ENCODE data around the gene RIT2.

Gene RIT2

DNA sequence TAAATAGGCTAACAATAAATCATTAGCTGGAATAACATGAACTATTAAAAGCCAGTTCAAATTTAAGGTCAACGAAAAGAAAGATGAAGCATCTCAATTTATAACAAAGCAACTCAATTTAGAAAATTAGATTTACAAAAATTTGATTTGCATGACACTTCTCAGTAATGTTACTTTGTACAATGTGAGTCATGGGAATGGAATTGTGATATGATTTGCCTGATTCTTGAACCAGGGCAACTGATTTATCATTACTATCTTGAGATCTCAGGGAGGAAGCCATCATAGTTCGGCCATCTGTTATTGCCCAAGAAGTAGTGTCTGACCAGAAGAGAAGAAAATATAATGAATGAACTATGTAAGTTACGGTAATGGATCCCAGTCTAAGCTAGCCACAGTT, 193.1 kb downstream of the RIT2 start:
- DNase-seq, result no peak

DNA sequence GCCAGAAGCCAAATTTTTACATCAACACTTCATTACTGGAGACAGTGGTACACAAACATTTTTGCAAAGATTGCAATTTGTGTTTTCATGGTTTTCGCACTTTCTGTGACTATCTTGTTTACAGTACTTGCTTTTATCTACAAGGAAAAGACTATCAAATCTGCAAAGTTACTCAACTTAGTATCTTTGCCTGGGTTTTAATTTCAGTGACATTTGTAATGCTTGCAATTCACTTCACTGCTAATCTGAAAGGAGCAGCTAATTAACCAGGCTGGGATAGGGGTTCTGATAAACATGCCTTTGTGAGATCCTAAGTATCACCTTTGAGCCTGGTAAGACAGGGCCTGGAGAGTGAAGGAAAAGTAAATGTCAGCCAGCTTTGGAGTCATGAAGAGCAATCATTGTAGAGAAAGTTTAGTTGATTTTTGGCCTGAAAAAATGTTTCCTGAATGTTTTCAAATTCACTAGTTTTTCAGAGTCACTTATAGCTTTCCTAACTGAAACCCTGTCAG, 194.2 kb downstream of the RIT2 start:
- no peak for DNase-seq

DNA sequence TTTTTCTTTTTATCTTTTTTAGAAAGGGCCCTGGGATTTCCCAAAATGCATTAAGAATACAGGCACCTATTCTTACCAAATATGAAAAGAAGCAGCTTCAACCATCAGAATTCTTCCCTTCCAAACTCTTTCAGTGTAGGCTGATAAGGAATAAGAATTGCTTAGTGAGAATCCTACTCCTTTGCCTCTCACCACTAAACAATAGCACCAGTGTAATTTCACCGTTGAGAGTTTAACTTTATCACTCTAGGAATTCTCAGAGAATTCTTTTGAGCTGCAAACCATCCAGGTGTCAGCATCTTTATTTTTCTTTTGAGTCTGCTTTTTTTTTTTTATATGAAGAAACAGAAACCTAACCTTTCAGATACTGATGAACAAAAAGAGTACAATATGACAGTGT, 194.9 kb downstream of the RIT2 start:
- DNase-seq, result no peak

DNA sequence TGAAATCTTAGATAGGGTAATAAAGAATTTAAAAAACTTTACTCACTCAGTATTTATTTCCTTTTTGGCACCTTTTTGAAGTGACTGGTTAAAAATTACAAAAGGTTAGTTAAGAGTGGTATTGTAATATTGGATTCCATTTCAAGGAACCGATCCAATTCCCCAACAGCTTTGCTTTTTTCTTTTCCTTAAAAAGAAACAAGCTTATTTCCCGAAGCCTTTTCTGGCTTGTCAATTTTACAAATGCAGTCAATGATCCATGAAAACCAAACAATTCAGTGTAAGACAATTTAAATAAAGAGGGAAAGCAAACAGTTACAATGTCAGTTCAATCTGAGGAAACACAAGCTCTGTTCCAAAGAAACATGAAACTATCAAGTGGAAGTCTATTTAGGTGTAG, 200.2 kb downstream of the RIT2 start:
- no peak for DNase-seq

DNA sequence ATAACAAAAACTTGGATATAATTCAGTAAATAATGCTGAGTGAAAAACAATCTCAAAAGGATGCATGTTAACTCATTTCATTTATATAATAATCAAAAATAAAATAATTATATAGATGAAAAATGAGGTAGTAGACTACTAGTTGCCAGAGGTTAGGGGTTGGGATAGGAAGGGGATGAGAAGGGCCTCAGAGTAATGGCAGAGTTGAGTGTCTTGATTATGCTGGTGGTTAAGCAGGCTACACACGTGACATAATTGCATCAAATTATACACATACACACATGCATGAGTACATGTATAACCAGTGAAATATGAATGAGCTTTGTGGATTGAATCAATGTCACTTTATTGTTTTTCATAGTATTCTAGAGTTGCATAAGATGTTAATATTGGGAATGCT, 201.0 kb downstream of the RIT2 start:
- no peak for DNase-seq

DNA sequence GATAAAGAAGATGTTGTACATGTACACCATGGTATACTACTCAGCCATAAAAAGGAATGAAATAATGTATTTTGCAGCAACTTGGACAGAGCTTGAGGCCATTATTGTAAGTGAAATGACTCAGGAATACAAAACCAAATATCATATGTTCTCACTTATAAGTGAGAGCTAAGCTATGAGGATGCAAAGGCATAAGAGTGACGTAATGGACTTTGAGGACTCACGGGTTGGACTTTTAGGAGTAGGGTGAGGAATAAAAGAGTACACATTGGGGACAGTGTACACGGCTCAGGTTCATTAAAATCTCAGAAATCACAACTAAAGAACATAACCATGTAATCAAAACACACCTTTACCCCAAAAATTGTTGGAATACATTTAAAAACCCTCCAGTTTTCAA, 206.4 kb downstream of the RIT2 start:
- DNase-seq, result no peak

DNA sequence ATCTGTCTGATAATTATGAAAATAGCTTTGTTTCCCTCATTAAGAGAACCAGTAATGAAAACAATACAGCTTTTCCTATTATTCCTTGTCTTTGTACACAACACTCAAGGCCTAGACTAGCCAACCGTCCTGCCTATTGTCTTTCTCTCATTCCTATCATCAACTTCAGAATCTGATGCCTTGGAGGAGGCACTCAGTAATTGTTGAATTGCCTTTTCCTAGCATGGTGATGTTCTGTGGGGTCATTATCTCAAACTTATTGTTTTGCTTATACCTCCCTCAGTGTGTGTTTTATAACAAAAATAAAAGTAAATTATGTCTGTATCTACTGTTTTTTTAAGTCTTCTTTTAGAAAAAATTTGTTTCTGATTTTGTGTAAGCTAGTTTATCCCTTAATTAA, 208.7 kb downstream of the RIT2 start:
- DNase-seq, result no peak

DNA sequence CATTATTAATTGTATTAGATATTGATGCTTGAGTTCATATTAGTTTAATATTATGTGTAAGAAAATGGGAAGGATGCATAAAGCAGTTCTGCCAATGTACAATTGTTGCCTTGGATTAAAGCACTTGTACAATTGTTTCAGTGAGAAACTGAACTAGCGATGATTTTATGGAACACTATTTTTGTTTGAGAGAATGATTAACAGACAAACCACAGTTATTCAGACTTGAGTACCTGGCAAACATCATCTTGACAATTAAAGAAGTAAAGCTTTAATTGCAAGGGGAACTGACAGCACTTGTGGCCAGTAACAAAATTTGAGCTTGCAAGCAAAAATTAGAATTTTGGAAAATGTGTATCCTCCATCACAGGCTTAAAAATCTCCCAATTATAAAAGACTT, 214.3 kb downstream of the RIT2 start:
- DNase-seq, result no peak

DNA sequence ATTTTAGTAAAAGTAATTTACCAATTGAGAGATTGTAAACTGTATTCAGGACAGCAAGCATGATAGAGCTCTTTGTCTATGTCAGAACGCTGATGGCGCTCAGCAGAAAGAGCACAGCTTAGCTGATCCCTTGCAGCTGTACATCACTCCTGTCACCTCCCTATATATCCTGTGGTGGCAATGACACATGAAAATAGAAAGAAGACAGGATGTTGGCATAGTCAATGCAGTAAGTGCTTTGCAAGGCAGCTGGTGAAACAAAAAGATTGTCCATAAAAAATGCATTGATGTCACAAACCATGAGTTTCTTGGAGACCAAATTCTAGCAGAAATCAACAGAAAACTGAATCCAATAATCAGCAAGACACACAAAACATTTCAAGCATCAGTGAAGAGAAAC, 221.5 kb downstream of the RIT2 start:
- no peak for DNase-seq

DNA sequence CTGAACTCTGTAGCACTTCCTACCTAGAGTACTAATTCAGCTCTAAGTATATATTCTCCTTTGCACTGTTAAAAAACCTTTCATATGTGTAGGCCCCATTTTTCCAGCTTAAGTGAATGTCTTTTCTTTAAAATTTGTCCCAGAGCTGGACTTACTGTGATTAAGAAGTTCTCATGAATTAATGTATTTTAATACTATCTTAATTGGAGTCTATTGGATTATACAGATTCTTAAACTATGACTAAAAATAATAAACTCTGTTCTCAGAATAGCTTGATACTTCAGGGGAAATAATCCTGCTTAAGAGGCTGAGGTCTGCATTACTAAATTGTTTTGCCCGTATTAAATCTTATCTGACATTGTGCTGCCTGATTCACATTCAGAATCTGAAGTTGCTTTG, 223.3 kb downstream of the RIT2 start:
- DNase-seq, result no peak

DNA sequence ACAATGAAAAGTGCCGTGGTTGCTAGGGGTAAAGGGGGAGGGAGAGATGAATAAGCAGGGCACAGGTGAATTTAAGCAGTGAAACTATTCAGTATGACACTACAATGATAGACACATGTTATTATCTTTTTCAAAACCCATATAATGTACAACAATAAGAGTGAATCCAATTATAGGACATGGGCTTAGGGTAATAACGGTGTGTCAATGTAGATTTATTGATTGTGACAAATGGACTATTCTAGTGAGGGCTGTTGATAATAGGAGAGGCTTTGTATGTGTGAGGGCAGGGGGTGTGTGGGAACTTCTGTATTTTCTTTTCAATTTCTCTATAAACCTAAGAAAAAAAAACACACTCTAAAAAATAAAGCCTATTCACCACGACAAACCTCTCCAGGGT, 223.8 kb downstream of the RIT2 start:
- no peak for DNase-seq

DNA sequence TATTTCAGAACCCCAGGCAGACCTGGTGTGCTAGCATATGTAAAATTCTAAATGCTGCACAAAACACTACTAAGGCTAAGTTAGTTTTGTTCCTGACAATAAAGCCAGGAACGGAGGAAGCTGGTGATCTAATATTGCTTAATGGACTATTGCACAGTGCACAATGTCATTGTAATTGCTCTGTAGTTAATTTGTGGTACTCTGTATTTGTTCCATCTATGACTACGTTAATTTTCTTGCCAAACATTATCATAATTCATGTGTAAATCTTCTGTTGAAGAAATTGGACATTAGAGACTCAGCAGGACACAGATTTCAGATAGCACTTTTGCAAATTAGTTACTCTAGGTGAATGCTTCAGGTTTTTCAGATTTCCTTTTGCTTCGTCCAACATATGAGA, 232.3 kb downstream of the RIT2 start:
- DNase-seq, result no peak

DNA sequence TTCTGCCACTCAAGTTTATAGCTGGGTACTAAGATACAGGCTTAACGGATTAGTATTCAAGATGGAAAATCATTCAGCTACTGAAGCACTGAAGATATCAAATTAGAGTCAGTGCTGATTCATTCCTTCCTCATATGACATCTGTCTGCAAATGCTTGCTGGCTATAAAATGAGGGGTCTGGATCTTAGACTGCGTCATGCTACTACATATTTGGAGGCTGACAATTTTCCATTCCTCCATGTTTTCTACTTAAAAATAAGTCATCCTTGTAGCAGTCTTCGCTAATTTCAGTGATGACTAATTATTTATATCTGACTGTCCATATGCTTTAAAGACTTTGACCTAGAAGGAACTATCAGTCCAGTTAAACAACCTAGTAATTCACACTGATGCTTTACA, 233.4 kb downstream of the RIT2 start:
- DNase-seq, result no peak

DNA sequence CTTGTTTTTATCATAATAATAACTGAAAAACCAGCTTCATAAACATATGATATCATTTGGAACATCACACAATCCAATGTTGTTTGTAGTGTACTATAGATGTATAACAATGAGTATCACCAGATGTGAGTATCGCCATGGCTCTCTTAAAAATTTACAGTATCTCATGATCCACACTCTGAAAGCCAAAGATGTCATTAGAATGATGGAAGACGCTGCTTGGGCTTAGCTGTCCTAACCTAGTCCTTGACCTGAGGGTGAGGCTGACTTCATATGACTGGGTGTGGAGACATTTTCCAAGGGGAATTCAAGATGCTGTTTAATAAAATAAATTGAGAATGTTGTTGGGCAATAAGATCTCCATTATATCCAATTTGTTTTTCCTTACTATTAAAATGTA, 242.6 kb downstream of the RIT2 start:
- DNase-seq, result no peak

DNA sequence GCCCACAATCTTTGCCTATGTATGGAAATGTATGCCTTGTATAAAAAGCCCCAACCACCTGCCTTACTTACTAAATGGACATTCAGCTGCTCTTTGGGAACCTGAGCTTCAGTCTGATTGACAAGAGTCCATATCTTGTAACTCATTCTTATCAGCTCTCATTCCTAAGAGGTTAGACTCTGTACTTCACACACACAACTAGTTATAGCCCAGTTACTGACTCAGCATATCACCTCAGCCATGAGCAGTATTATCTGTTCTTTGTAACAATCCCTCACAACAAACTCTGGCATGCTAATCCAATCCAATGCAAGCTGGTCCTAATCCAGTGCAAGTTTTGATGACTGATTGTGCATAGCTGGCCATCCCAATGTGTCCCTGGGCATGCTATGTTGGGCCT, 250.6 kb downstream of the RIT2 start:
- DNase-seq, result no peak

DNA sequence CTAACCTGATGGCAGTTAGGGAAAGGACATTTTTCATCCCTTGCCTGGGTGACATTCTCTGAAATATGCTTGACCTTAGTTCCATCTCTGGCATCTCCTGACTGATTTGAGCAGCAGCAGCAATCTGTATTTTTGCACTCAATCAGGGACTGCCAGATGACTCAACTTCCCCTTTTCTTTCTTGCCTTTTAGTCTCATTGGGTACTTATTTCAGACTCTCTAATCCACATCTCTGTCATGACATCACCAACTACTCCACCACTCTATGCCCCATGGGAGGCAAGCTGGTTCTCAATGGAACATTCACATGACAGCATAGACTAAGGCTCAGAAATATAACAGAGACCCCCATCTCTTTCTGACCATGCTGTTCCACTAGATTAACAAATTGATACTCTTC, 254.2 kb downstream of the RIT2 start:
- no peak for DNase-seq

DNA sequence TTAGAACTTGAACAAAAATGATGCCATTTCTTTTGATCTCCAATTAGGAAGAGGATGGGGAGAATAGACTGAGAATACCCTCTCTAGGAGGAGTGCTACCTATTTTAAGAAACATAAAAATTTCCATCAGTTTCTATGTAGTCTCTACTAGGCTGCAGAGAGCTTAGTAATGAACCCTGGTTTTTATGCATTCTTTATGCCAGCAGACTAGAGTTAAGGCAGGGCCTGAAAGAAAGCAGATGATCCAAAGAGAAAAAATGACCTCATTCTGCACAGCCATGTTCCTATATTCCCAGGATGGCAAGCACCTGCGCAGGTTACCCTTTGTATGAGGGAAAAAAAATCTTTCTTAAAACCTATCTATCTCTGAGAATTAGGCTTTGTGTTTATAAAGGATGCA, 254.9 kb downstream of the RIT2 start:
- DNase-seq, result no peak

DNA sequence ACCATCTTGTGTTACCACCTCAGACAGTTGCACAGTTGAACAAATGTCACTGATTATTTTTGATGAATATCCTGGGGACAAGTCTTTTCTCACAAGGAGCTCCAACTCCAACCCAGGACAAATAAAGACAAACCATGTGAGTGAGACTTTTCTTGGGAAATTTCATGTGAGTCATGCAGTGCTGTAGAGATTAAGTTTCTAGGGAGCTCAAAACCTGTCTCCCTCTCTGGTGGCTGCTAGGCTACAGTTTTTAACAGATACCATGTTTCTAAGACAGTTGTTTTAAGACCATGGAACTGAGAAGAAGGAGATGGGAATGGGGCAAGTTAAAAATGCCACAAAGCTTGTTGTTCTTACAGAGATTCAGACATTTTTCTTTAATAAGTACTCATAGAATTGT, 255.5 kb downstream of the RIT2 start:
- DNase-seq, result no peak

DNA sequence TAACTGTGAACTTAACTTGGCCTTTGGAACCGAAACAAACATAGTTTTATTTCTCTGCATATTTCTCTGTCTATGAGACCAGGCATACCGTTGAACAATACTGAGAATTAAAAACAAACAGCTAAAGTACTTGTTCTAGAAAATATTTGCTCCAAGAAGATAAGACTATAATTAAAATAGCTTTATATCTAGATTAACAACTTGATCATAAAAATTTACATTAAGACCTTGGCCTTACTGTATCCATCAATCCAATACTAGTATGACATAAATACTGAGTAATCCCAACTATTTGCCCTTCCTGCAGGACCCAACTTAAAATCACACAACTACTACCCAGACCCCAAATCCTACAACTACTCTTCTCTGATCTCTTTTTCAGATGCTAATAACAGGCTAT, 260.9 kb downstream of the RIT2 start:
- DNase-seq, result no peak

DNA sequence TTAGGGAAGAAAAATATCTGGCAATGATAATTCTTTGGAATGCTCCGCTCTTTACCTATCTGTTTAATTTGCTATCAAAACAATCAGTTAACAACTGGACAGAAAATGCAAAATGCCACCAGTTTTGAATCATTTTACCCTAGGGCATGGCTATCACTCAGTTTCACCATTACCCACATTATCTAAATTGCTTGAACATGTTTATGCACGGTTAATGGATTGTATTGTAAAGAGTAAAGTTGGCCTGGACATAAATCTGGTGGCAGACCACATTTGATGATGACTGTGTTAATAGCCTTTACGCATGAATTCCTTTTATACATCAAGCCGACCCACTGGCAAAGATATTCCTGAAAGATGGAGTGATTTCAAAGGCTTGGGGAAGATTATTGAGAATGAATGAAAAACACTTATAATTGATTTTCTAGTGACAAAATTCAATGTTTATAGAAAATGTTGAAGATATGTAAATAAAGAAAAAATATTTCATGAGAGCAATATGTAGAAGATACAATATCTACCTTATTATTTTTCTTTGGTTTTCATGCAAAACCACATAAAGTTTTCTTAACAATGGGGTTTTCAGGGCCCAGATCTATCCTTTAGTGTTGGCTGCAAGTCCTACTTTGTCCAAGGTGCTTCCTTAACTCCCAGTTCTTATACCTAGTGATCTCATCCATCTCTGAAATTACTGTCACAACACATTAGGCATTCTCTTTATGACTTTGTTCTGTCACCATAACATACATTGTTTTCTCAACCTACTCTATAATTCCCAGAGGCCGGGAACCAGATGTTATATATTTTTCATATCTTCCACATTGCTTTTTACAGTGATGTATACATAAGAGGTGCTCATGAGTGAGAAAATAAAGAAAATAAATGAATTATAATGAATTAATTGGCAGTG, 265.1 kb downstream of the RIT2 start:
- DNase-seq, result no peak

DNA sequence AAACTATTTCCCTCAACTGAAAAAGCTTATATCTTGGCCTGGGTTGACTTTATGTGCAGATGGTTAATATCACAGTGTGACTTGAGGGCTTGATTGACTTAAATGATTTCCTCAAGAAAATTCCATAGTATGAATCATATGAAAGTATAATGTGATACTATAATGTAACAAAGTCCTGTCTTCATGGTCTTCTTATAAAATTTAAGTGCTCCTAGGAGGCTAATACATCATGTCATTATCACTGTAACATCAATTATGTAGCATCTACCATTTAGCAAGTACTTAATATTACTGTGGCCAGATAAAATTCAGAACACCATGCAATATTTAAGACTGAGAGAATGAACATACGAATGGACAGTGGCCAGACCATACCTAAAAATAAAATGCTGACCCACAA, 276.1 kb downstream of the RIT2 start:
- no peak for DNase-seq

DNA sequence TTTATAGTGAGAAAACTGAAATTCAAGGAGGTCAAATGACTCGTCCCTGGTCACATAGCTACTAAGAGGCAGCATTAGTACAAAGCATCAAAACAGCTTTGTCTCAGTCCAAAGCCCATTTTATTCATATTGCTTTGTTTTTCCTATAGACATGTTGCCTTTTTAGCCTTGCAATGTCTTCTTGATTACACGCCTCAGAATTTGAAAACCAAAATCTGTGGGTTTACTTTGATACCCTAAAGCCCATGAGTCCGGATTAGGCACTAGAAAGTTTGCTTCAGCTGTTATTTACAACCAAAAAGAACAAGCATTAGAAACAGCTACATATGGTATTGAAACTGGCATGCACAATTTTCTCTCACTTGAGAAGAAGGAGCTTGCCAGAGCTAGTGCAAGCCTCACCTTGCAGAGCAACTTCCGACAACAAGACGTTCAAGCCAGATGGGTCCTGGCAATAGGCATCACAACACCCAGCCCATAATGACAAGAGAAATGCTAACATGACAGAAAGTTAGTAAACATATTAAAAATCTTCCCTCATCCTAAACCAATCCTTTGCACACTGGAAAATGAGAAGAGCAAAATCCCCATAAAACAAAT, 276.8 kb downstream of the RIT2 start:
- DNase-seq, result no peak

DNA sequence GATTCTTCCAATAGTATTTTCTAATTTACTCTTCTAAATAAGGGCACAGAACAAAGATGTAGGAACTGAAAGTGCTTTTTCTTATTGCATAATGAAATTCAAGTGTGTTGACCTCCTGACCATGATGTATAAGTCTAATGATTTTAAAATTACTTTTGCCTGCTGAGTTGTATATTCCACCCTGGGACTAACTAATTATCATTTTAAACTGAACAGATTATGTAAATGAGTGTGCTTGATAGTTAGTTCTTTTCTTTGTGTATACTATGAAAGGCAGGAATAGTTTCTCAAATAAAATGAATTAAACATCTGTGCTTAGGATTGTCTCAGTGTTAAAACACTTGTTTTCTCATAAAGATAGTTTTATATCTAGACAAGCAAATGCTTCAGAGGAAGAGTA, 284.5 kb downstream of the RIT2 start:
- DNase-seq, result no peak

DNA sequence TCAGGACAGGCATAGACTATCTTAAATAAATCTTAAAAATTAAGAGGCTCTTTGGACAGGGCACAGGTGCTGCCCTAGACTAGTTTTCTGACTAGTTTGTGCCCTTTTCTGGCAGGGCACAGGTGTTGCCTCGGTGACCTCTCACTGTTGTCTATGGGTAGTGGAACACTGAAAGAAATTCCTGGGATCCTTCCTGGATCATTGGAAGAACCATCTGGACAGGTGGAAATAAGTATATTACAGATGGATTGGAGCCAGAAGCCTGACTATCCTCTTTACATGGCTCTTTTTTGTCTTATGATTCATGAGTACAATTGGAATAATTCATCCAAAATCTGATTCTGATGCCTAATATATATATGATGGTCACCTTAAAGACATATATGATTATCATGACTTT, 286.6 kb downstream of the RIT2 start:
- DNase-seq, result no peak

DNA sequence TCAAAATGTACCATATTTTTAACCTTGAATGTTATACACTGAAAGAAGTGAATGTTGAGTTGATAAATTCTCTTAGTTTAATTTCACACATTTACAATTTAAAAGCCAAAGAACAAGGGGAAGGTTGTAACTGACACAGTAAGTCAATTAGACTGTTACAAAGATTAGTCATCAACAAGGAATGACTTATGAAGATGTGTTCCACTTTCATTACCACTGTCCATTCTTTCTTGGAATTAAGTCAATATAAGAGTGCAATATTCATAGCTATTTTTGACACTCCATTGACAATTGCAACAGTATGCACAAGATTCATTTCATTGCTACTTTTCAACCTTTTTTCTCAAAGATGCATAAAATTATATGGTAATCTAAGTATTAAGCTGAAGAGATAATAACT, 291.3 kb downstream of the RIT2 start:
- DNase-seq, result no peak

All from 8988T (cell line).